Activated B cell treated with CpG ODN at 0.5 μM for 24 hours (primary cell): ENCODE data around the gene PTCD2. TPM values are rescaled to one million over a fixed set of nuclear protein-coding genes. Genes with fewer than 3 reads are reported as not detected.

Source experiments
- ATAC-seq: fragments of 200-7000 bp; cut with Tn5 transposase; one replicate; pipeline ENCODE4 v1.10.0; 2021; ENCODE audit warnings: low read depth, mild to moderate bottlenecking, moderate library complexity
- CTCF ChIA-PET: fragments of 350-600 bp; sonication (Branson Sonifier 250); formaldehyde crosslinking; loops from one replicate; lab custom pipeline; 2021; ENCODE audit warnings: antibody characterized with exemption; lab: Charles Lee
- POLR2A ChIA-PET: fragments of 350-600 bp; sonication (Branson Sonifier 250); formaldehyde crosslinking; loops from one replicate; lab custom pipeline; 2021; ENCODE audit warnings: antibody characterized with exemption; lab: Charles Lee
- DNase-seq: peaks from one replicate; pipeline ENCODE4 v3.0.0; 2022
- H3K27ac Mint-ChIP-seq: one replicate; pipeline ENCODE4 v1.8.0; 2020; ENCODE audit warnings: mixed read lengths
- H3K27me3 Mint-ChIP-seq: one replicate; pipeline ENCODE4 v1.8.0; 2021; ENCODE audit warnings: mixed read lengths
- H3K36me3 Mint-ChIP-seq: one replicate; pipeline ENCODE4 v1.8.0; 2021; ENCODE audit warnings: low read depth, mixed read lengths
- H3K4me1 Mint-ChIP-seq: one replicate; pipeline ENCODE4 v1.8.0; 2021; ENCODE audit warnings: mixed read lengths
- H3K4me3 Mint-ChIP-seq: one replicate; pipeline ENCODE4 v1.8.0; 2020; ENCODE audit warnings: mild to moderate bottlenecking, mixed read lengths
- H3K9me3 Mint-ChIP-seq: one replicate; pipeline ENCODE4 v1.8.0; 2020; ENCODE audit warnings: mixed read lengths
- CTCF ChIP-seq: fragments of 200-600 bp; IDR thresholded peaks from one replicate; pipeline ENCODE4 v1.8.0; 2022; ENCODE audit warnings: antibody characterized with exemption, mild to moderate bottlenecking
- intact Hi-C: fragments of 100-400 bp; cut with micrococcal nuclease; formaldehyde crosslinking; loops from one replicate; pipeline ENCODE4 v1.15.1; 2024
- total RNA-seq: library from RNA; stranded (reverse); gene quantifications from 2 replicates; pipeline ENCODE4 v1.2.3, GENCODE V29; 2022

The PTCD2 gene
- total RNA-seq, 1 donor from 2014 or later = 8.9 TPM

- intact Hi-C loops = no loop called here
- ATAC-seq (no peak), DNase-seq (no peak)
- ChIA-PET POLR2A (no interaction called here), CTCF (interaction anchor here (1.5 kb wide), 1 partner anchor 10 kb away, joined by 6 read pairs; no protein-coding TSS in a partner anchor)
- H3K36me3 Mint-ChIP-seq = peaks cover 42% of the 10 kb centered on the region
- H3K27me3 Mint-ChIP-seq = no peaks in the 10 kb centered on the region
- H3K9me3 Mint-ChIP-seq = no peaks in the 10 kb centered on the region
- no peak overlapping the region for H3K4me3 Mint-ChIP-seq
- TF ChIP-seq CTCF = no peak
- no peaks in the 10 kb centered on the region for H3K4me1 Mint-ChIP-seq
- no peak overlapping the region for H3K27ac Mint-ChIP-seq
These were observed 36.2 kb downstream of the PTCD2 start for GRCh38 chr5:72356361-72356760.

- POLR2A ChIA-PET = no interaction called here
These were observed 38.8 kb downstream of the PTCD2 start for GRCh38 chr5:72358925-72359324.

GRCh38 chr5:72359886-72360285, 39.7 kb downstream of the PTCD2 start:
- H3K36me3 Mint-ChIP-seq = peaks cover 35% of the 10 kb centered on the region
- intact Hi-C loops = loop anchor here (10.0 kb wide), 1 partner anchor 485 kb away; no protein-coding TSS in a partner anchor
- ChIA-PET CTCF (no interaction called here), POLR2A (no interaction called here)
- ATAC-seq = no peak
- no peak overlapping the region for H3K27ac Mint-ChIP-seq
- H3K4me1 Mint-ChIP-seq = no peaks in the 10 kb centered on the region
- no peak for DNase-seq
- no peak for TF ChIP-seq CTCF
- H3K27me3 Mint-ChIP-seq = no peaks in the 10 kb centered on the region
- H3K4me3 Mint-ChIP-seq = no peak overlapping the region
- no peaks in the 10 kb centered on the region for H3K9me3 Mint-ChIP-seq

More at GRCh38 chr5:72358925-72359324, 38.8 kb downstream of the PTCD2 start:
- CTCF ChIA-PET = no interaction called here
- Mint-ChIP-seq H3K4me1 (no peaks in the 10 kb centered on the region), H3K4me3 (no peak overlapping the region), H3K27ac (no peak overlapping the region), H3K36me3 (peaks cover 37% of the 10 kb centered on the region), H3K27me3 (no peaks in the 10 kb centered on the region), H3K9me3 (no peaks in the 10 kb centered on the region)
- no peak for TF ChIP-seq CTCF
- no peak for ATAC-seq
- no peak for DNase-seq
- intact Hi-C loops = no loop called here

- Mint-ChIP-seq H3K27me3 (no peaks in the 10 kb centered on the region), H3K4me3 (no peak overlapping the region), H3K27ac (no peak overlapping the region), H3K4me1 (peaks cover 4% of the 10 kb centered on the region), H3K9me3 (no peaks in the 10 kb centered on the region), H3K36me3 (peaks cover 30% of the 10 kb centered on the region)
- TF ChIP-seq CTCF = no peak
- CTCF ChIA-PET = interaction anchor here (1.4 kb wide), 1 partner anchor 161 kb away, joined by 3 read pairs; no protein-coding TSS in a partner anchor
- POLR2A ChIA-PET = no interaction called here
- intact Hi-C loops = loop anchor here (10.0 kb wide), 1 partner anchor 482 kb away; no protein-coding TSS in a partner anchor
- DNase-seq (no peak), ATAC-seq (no peak)
These were observed 43.1 kb downstream of the PTCD2 start for GRCh38 chr5:72363166-72363802.

GRCh38 chr5:72364171-72364570, 44.0 kb downstream of the PTCD2 start:
- intact Hi-C loops = loop anchor here (10.0 kb wide), 1 partner anchor 481 kb away; no protein-coding TSS in a partner anchor
- no peak for DNase-seq
- POLR2A ChIA-PET = no interaction called here

More at GRCh38 chr5:72364171-72364570, 44.0 kb downstream of the PTCD2 start:
- H3K27me3 Mint-ChIP-seq = no peaks in the 10 kb centered on the region
- CTCF ChIA-PET = interaction anchor here (0.8 to 1.4 kb wide), 2 partner anchors 160 to 455 kb away, joined by 3 read pairs; no protein-coding TSS in a partner anchor
- H3K4me3 Mint-ChIP-seq = no peak overlapping the region
- no peak for ATAC-seq
- H3K36me3 Mint-ChIP-seq = peaks cover 23% of the 10 kb centered on the region
- no peak overlapping the region for H3K27ac Mint-ChIP-seq
- TF ChIP-seq CTCF = no peak
- no peaks in the 10 kb centered on the region for H3K9me3 Mint-ChIP-seq
- peaks cover 6% of the 10 kb centered on the region for H3K4me1 Mint-ChIP-seq
